Right ventricle myocardium inferior (tissue), 1 donor: ENCODE measurements around the gene SCMH1. TPM values are rescaled to one million over a fixed set of nuclear protein-coding genes. Genes with fewer than 3 reads are reported as not detected.

Experiments used
- ATAC-seq: fragments of 200-7000 bp; cut with Tn5 transposase; one replicate; pipeline ENCODE4 v1.9.1; 2020; ENCODE audit warnings: mild to moderate bottlenecking, moderate library complexity
- DNase-seq: peaks from one replicate; pipeline ENCODE4 v3.0.0; 2021; ENCODE audit errors: missing footprints
- intact Hi-C: fragments of 100-400 bp; cut with DNase I; formaldehyde crosslinking; loops from one replicate; pipeline ENCODE4 v1.11.0; 2022
- long read RNA-seq: library from polyadenylated mRNA; unstranded; transcript quantifications from one replicate; pipeline ENCODE4 v2.0.0, GENCODE V29; 2021
- total RNA-seq: library from RNA; stranded (reverse); fragmentation: NEBNext Ultra II Directional; extraction: Animal tissue kit (Norgen Biotek cat#: 25700); gene quantifications from one replicate; pipeline ENCODE4 v1.2.1, GENCODE V29; 2021
- donor health status: DM: no; HTN: yes; CAD: no; lungs with severe emphysema.

The SCMH1 gene
- 41.1 TPM for total RNA-seq
- long read RNA-seq, partial matches to known transcripts = 10 of 32 reads
- long read RNA-seq, other reads (novel, unspliced or antisense) = 20 of 32 reads

DNA sequence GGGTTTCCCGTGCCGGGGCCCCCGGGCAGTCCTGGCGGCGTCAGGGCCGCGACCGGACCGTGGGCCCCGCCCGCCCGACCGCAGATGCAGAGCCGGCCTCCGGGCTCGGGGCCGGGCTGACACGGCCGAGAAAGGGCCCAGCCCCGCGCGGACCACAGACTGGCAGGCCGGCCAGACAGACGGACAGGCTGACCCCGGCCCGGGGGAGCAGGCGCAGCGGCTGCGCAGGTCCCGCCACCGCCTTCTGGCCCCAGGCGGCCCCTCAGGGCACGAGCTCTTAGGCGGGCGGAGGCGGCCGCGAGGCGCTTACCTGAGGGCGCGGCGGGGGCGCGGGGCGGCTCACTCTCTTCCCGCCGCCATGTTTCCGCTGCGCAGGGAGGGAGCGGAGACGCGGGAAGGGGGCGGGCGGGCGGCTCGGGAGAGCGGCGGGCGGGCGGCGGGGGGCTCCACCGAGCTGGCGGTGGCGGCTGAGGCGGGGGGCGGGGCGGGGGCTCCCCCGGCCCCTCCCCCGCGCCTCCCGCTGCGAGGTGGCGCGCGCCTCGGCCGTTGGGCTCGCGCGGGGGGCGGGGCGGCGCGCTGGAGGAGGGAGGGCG lies at the start of gene SCMH1:
Gene SCMH1 (minus strand): TSS at position 558 of the 593 bp plus-strand sequence. CDS start 56,173 bp downstream, outside the sequence.
- DNase-seq = peak; percentile 80
- intact Hi-C loops = loop anchor here (2.0 to 5.0 kb wide), 2 partner anchors 139 to 265 kb away; partner anchors contain the start of gene CTPS1
- ATAC-seq = peak; percentile 60

GRCh38 chr1:41291195-41291594 lies 49.1 kb upstream of the SCMH1 start:
- intact Hi-C loops = no loop called here
- ATAC-seq = no peak
- no peak for DNase-seq

DNA sequence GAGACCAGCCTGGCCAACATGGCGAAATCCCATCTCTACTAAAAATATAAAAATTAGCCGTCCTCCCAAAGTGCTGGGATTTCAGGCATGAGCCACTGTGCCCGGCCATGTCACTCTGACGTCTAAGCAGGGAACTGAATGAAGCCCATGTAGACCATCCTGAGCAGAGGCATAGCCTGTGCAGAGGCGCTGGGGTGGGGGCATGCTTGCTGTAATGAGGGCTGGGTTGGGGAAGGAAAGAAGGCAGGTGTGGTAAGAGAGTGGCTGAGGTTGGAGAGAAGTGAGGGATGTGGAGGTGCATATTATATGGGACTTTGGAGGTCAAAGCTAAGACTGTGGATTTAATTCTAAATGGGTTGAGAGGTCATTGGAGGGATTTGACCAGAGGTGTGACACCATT lies 47.1 kb upstream of the SCMH1 start:
- ATAC-seq = no peak

GRCh38 chr1:41286992-41287391 lies 44.9 kb upstream of the SCMH1 start:
- ATAC-seq (no peak), DNase-seq (no peak)
- intact Hi-C loops = no loop called here

More for the DNA sequence above, 47.1 kb upstream of the SCMH1 start:
- no peak for DNase-seq
- intact Hi-C loops = no loop called here

DNA sequence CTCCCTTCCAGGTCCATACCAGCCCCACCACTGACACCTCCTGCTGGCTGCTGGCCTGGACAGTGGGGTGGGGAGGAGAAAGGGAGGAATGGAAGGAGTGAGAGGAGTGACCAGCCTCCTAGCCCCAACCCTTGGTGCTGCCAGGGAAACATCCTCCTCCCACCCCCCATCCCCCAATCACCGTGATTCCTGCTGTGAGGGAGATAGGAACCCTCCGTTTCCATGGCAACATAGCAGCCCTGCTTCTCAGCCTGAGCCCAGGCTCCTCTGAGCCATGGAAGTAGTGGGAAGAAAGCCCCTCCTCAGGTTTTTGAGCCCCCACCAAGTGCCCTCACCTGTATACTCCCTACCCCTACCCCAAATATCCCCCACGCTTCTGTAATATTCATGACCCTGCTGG lies 44.4 kb upstream of the SCMH1 start:
- DNase-seq (no peak), ATAC-seq (no peak)
- intact Hi-C loops = no loop called here

DNA sequence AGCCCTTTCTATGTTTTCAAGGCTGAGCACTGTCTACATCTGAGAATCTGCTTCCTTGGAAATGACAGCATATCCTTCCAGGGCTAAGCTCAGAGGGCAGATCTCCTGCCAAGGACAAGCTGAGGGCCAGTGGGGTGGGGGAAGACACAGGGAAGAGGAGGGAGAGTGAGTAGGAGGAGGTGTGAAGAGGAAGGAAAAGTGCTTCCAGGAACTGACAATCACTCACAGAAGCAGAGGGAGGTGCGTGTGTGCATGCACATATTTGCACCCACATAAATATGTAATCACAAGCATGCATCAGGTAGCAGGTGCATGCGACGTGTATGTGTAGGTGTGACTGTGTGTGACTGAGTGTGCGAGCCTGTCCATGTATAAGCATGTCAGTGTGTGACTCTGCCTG lies 43.7 kb upstream of the SCMH1 start:
- DNase-seq = no peak
- no peak for ATAC-seq
- intact Hi-C loops = no loop called here

DNA sequence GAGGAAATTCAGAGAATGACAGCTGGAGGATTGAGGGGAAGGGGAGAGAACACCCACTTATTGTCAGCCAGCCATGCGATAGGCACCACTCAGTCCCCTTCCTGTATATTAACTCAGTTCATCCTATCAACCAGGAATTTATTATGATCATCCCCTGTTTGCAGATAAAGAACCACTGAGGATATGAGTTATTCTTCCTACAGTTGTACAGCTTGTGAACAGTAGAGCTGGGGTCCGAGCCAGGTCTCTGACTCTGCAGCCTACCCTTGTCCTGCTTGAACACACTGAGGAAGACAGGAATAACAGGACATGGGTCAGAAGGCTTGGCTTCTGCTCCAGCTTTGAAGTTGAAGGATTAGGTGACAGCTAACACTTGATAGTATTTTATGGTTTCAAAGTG lies 42.0 kb upstream of the SCMH1 start:
- DNase-seq = no peak
- intact Hi-C loops = loop anchor here (5.0 kb wide), 1 partner anchor 38 kb away; no protein-coding TSS in a partner anchor
- ATAC-seq = no peak

DNA sequence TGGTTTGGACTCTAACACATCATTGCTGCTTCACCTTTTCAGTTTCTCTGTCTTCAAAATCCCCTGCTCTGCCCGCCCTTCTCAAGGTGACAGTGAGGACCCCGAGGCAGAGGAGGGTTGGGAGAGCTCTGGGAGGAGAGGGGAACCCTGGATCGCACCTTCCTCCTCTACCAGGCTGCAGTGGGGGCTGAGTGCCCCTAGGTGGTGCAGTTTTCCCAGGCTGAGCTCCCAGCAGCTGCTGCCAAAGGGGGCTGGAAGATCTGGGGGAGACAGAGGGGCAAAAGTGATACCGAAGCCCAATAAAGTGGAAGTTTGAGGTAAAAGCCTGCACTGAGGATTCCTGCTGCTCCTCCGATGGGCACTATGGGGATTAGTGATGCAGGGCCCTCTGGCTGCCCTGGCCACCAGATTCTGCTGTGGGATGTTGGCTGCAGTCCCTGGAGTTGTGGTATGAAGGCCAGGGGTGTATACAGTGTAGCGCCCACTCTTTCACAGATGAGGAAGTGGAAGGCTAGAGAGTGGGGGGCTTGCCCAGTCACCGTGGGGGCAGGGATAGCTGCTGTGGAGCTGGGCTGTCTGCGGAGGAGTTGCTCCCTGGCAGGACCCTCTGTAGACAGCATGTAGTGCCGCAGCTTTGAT lies 40.7 kb upstream of the SCMH1 start:
- ATAC-seq (peak; percentile 58), DNase-seq (no peak)
- intact Hi-C loops = loop anchor here (2.0 to 5.0 kb wide), 2 partner anchors 40 to 134 kb away; no protein-coding TSS in a partner anchor

DNA sequence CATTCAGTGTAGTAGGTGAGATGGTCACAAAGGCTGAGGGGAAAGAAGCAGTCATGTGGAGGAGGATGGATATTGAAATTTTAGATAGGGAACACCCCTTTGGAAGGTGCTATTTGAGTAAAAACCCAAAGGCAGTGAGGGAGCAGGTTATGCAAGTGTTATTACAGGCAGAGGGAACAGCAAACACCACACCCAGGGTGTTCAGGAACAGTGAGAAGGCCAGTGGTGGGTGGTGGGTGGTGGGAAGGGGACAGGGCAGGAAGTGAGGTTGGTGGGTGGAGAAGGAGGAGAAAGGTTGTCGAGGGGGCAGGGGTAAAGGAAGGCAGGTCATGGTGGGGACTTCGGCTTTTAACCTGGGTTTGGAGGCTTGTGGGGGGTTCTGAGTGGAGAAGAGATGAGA lies 39.2 kb upstream of the SCMH1 start:
- DNase-seq (no peak), ATAC-seq (no peak)
- intact Hi-C loops = loop anchor here (5.0 kb wide), 1 partner anchor 41 kb away; no protein-coding TSS in a partner anchor

GRCh38 chr1:41280202-41281032 lies 38.3 kb upstream of the SCMH1 start:
- DNase-seq (no peak), ATAC-seq (no peak)
- intact Hi-C loops = loop anchor here (5.0 kb wide), 1 partner anchor 42 kb away; no protein-coding TSS in a partner anchor

DNA sequence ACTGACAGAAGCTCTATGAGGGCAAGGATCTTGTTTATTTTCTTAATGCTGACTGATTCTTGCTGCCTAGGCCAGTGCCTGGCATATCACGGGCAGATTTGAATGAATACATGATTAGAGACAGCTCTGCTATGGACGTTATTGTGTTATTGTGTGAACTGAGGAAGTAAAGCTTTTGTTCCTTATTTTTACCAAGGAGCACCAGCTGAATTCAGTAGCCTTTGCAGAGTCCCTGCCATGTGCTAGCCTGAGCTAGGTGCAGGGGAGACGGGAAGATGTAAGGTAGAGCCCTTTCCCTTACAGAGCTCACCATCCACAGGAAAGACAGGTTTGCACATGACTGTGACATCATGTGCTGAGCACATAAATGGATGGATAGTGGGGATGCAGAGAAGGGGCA lies 36.0 kb upstream of the SCMH1 start:
- intact Hi-C loops = no loop called here
- DNase-seq (no peak), ATAC-seq (no peak)

DNA sequence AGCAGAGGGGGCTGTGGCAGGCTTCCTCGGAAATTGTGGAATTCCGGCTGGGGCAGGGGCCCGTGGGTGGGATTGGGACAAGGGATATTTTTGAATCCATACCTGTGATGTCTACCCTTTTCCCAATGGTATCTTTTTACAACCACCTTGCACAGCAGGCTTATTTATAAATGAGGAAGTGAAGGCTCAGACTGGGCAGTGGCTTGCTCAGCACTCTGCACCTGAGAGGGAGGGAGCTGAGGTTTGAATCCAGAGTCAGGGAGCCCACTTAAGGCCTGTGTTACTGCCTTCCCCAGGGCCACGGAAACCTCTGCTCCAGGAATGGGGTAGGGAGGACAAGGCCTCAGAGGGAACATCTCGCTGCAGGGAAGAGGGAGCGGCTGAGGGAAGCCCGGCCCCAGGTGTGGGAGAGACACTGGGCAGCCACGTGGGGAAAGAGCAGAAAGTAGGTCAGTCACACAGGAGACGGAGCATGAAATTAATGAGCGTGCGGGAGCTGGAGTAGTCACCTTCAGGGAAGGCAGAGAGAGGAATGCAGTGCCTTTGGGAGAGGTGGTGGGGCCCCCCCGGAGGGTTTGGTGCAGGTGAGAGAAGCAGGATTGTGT lies 35.4 kb upstream of the SCMH1 start:
- ATAC-seq (no peak), DNase-seq (no peak)
- intact Hi-C loops = no loop called here

GRCh38 chr1:41275831-41276230 lies 33.7 kb upstream of the SCMH1 start:
- no peak for ATAC-seq
- intact Hi-C loops = no loop called here
- no peak for DNase-seq

GRCh38 chr1:41274752-41275545 lies 32.8 kb upstream of the SCMH1 start:
- no peak for DNase-seq
- intact Hi-C loops = no loop called here
- peak; percentile 57 for ATAC-seq

DNA sequence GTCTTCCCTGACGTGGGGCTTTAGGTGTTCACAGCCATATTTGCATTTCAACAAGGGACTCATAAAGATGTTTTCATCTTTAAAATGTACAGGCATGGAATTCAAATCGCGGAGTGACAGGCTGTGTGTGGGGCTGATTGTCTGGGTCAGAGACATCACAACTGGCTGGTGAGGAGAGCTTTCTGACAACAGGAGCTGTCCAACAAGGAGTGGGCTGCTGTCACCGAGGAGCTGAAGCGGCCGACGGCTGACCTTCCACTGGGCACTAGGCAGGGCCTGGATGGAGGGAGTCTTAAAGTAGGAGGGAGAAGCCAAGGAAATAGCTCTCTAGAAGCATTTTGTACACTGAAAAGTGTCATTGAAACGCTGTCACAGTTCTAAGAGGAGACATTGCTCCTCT lies 30.5 kb upstream of the SCMH1 start:
- intact Hi-C loops = no loop called here
- ATAC-seq = no peak
- DNase-seq = no peak

- peak; percentile 82 for ATAC-seq
- intact Hi-C loops = loop anchor here (1.0 to 2.0 kb wide), 3 partner anchors 149 to 248 kb away; no protein-coding TSS in a partner anchor
- DNase-seq = peak; percentile 87
Observed at GRCh38 chr1:41268154-41268770, 26.2 kb upstream of the SCMH1 start.

GRCh38 chr1:41261926-41262618 lies 20.0 kb upstream of the SCMH1 start:
- intact Hi-C loops = no loop called here
- no peak for ATAC-seq
- no peak for DNase-seq
